GM20000 (cell line): Measurements from ENCODE around the gene BNC2.

Experiments used
- DNase-seq: peaks from one replicate; pipeline ENCODE4 v3.0.0; 2012; ENCODE audit warnings: low spot score
- TF ChIP-seq, protein P1 (sequence below): IDR thresholded peaks from 2 replicates; pipeline ENCODE4 v1.5.1; 2012; ENCODE audit warnings: mild to moderate bottlenecking, control low read depth; ENCODE audit errors: extremely low read depth, missing control alignments

Gene BNC2

DNA sequence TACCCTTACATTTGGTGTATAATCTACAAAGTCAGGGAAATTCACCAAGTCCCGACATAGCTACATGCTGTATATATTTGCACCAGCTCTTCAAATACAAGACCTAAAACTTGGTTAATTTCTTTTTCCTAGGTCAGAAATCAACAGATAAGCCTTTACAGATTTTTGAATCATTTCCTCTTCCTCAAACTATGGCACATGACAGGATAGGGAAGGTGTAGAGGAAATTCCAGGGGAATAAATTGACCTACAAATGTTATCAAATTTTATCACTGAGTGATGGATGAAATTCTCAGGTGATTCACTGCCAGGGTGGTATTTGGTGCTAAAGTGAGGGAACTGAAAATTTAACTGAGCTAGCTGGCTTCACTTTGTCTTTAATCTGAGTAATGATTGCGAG, 360.0 kb downstream of the BNC2 start:
- TF ChIP-seq, protein P1, sequence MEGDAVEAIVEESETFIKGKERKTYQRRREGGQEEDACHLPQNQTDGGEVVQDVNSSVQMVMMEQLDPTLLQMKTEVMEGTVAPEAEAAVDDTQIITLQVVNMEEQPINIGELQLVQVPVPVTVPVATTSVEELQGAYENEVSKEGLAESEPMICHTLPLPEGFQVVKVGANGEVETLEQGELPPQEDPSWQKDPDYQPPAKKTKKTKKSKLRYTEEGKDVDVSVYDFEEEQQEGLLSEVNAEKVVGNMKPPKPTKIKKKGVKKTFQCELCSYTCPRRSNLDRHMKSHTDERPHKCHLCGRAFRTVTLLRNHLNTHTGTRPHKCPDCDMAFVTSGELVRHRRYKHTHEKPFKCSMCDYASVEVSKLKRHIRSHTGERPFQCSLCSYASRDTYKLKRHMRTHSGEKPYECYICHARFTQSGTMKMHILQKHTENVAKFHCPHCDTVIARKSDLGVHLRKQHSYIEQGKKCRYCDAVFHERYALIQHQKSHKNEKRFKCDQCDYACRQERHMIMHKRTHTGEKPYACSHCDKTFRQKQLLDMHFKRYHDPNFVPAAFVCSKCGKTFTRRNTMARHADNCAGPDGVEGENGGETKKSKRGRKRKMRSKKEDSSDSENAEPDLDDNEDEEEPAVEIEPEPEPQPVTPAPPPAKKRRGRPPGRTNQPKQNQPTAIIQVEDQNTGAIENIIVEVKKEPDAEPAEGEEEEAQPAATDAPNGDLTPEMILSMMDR: no peak
- DNase-seq: no peak

DNA sequence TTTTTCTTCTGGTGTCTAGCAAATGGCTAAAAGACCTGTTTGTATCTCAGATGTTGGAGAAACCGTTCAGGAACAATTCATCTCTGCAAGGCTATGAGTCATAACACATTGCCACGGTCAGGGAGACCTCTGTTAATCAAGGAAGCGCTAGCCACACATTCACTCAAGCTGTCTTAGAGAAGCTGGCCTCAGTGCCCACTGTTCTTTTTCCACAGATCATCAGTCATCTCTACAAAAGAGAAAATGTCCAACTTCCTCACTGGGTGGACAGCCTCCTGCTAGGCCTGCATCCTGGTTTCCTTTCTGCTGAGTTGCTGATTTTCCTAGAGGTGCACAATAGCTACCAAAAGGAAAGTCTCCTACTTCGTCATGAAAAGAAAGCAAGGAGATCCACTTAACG, 360.5 kb downstream of the BNC2 start:
- no peak for DNase-seq
- TF ChIP-seq, protein P1: no peak

DNA sequence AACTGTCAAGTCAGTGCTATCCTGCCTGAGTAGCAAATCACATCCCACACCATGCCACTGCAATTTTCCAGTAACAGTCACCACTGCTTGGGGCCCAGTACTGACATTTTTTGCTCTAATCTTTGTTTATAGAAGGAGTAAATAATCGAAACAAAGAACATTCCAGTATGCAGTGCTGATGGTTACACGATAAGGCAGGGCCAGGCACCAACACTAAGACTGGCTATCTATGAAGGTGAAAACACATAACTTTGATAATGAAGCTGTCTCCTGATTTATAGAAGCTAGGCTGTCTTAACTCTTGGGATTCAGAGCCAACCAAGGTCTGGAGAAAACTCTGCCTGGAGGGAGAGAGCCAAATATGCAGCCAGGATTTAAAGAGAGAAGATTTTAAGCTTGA, 365.3 kb downstream of the BNC2 start:
- TF ChIP-seq, protein P1: no peak

DNA sequence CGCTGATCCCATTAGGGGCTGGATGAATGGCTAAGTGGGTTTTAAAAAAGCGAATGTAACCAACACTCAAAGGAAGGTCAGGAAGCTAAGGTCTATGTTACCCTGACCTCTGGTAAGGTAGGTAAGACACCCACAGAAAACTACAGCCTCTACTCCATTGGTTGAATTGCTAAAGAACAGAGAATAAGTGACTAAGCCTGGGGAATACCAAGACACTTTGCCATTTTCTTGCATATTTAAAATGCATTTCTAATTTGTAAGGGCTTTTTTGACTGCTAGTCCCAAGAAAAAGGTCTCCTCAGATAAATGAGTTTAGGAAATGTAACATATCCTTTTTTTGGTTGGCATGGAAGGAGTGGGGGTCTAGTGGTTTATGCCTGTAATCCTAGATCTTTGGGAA, 368.7 kb downstream of the BNC2 start:
- TF ChIP-seq, protein P1: no peak
- DNase-seq: no peak

More for the DNA sequence above, 365.3 kb downstream of the BNC2 start:
- DNase-seq: no peak

DNA sequence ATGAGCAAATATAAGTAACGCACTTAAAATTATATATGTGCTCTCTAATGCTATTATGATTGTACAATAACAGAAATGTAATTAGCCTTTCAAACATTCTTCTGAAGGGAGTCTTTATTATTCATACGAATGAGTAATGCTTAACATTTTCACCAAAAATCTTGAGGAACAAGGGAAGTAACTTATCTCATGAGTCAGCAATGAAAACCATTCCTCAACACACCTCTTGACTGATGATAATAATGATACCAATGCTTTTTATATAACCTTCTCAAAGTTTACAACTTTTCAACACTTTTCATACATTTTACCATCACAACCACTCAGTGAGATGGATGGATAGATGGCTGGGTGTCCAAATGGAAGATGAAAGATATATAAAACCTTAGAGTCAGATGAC, 369.3 kb downstream of the BNC2 start:
- no peak for DNase-seq
- TF ChIP-seq, protein P1: no peak

DNA sequence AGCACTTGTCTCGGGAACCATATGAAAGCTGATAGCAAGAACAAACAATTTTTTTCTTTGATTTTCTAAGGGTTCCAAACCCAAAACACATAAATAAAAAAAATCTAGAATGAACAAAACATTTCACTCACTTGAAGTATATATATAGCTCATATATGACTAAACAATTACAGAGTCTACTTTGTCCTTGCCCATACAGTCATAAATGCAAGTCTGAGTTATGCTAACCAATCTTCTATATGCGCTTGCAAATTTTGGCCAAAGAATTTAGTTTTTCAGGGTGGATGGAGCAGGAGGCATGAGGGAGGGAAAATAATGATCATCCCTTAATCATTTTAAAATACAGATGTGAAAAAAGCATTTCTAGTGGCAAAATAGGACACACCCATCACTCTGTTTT, 370.1 kb downstream of the BNC2 start:
- TF ChIP-seq, protein P1: no peak

DNA sequence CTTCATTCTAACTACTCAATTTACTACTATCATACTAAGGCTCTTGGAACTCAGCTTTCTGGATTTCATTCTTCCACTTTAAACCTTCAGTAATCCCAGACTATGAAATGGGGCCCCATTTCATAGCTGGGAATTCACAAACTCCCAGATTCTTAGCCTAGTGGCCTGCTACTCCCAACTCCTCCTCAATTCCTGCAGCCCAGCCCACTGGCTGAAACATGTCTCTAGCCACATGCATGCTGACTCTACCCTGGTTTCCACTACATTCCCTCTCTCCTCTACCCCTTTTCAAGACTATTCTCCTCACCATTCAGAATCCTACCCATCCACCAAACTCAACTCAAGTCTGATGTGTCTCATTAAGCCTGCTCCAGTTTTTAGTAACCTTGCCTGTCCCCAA, 370.6 kb downstream of the BNC2 start:
- TF ChIP-seq, protein P1: no peak
- no peak for DNase-seq

More for the DNA sequence above, 370.1 kb downstream of the BNC2 start:
- DNase-seq: no peak
